ENCODE results near the gene LCP2. TPM values are rescaled to one million over a fixed set of nuclear protein-coding genes. Genes with fewer than 3 reads are reported as not detected.

The LCP2 gene
- total RNA-seq, 1 donor from 2014 or later = 83.1 TPM

GRCh38 chr5:170206958-170207357 is 90.6 kb downstream of the LCP2 start:
- Histone ChIP-seq H3K27me3 (peaks cover 6% of the 10 kb centered on the region), H3K27ac (no peak overlapping the region), H3K4me3 (no peak overlapping the region), H3K36me3 (no peaks in the 10 kb centered on the region), H3K4me1 (no peaks in the 10 kb centered on the region), H3K9me3 (no peaks in the 10 kb centered on the region)
- DNase-seq (no peak), ATAC-seq (no peak)
- no peak for TF ChIP-seq CTCF (IDR thresholded peaks at IDR 0.05)
- intact Hi-C loops (cut with DNase I) = no loop called here

- peaks cover 6% of the 10 kb centered on the region for H3K27me3 ChIP-seq
- H3K4me3 ChIP-seq = no peak overlapping the region
- no peaks in the 10 kb centered on the region for H3K9me3 ChIP-seq
- no peaks in the 10 kb centered on the region for H3K36me3 ChIP-seq
- H3K27ac ChIP-seq = no peak overlapping the region
- H3K4me1 ChIP-seq = no peaks in the 10 kb centered on the region
- DNase-seq (no peak), ATAC-seq (no peak)
- no peak for TF ChIP-seq CTCF (IDR thresholded peaks at IDR 0.05)
- intact Hi-C loops (cut with DNase I) = no loop called here
Measured at GRCh38 chr5:170206216-170206615, 91.4 kb downstream of the LCP2 start.

GRCh38 chr5:170204202-170204601 is 93.4 kb downstream of the LCP2 start:
- Histone ChIP-seq H3K36me3 (no peaks in the 10 kb centered on the region), H3K27ac (no peak overlapping the region), H3K27me3 (peaks cover 6% of the 10 kb centered on the region), H3K4me3 (no peak overlapping the region), H3K4me1 (no peaks in the 10 kb centered on the region), H3K9me3 (no peaks in the 10 kb centered on the region)
- no peak for TF ChIP-seq CTCF (IDR thresholded peaks at IDR 0.05)
- DNase-seq (no peak), ATAC-seq (no peak)
- intact Hi-C loops (cut with DNase I) = no loop called here

GRCh38 chr5:170202117-170202516 is 95.5 kb downstream of the LCP2 start:
- Histone ChIP-seq H3K4me3 (no peak overlapping the region), H3K9me3 (no peaks in the 10 kb centered on the region), H3K27me3 (peaks cover 6% of the 10 kb centered on the region), H3K4me1 (no peaks in the 10 kb centered on the region), H3K36me3 (no peaks in the 10 kb centered on the region), H3K27ac (no peak overlapping the region)
- TF ChIP-seq CTCF (IDR thresholded peaks at IDR 0.05) = no peak
- ATAC-seq (no peak), DNase-seq (no peak)
- intact Hi-C loops (cut with DNase I) = no loop called here

- no peak overlapping the region for H3K27ac ChIP-seq
- no peak for TF ChIP-seq CTCF (IDR thresholded peaks at IDR 0.05)
- peaks cover 6% of the 10 kb centered on the region for H3K27me3 ChIP-seq
- no peaks in the 10 kb centered on the region for H3K4me1 ChIP-seq
- no peak for ATAC-seq
- no peaks in the 10 kb centered on the region for H3K9me3 ChIP-seq
- intact Hi-C loops (cut with DNase I) = no loop called here
- no peak overlapping the region for H3K4me3 ChIP-seq
- no peaks in the 10 kb centered on the region for H3K36me3 ChIP-seq
- DNase-seq = no peak
Measured at GRCh38 chr5:170201311-170201710, 96.3 kb downstream of the LCP2 start.

- Histone ChIP-seq H3K9me3 (no peaks in the 10 kb centered on the region), H3K27me3 (peaks cover 6% of the 10 kb centered on the region), H3K4me3 (no peak overlapping the region), H3K36me3 (no peaks in the 10 kb centered on the region), H3K27ac (no peak overlapping the region), H3K4me1 (no peaks in the 10 kb centered on the region)
- ATAC-seq (no peak), DNase-seq (no peak)
- no peak for TF ChIP-seq CTCF (IDR thresholded peaks at IDR 0.05)
- intact Hi-C loops (cut with DNase I) = no loop called here
Measured at GRCh38 chr5:170200876-170201275, 96.7 kb downstream of the LCP2 start.
